Effector memory CD4-positive, alpha-beta T cell (primary cell): ENCODE measurements around the gene DHCR7.

Experiments
- DNase-seq, 3 donors: peaks; one replicate each; pipeline ENCODE4 v3.0.0-alpha.2; 2020
- H3K27ac ChIP-seq: 2 replicates; pipeline ENCODE4 v1.7.0; 2013; ENCODE audit warnings: mild to moderate bottlenecking, low read length, moderate library complexity; ENCODE audit not compliant: insufficient read depth, poor library complexity, severe bottlenecking
- H3K27me3 ChIP-seq: replicated peaks from 2 replicates; pipeline ENCODE4 v1.7.0; 2013; ENCODE audit warnings: mild to moderate bottlenecking, low read length; ENCODE audit not compliant: insufficient read depth, control insufficient read depth, poor library complexity, severe bottlenecking
- H3K36me3 ChIP-seq: 2 replicates; pipeline ENCODE4 v1.7.0; 2013; ENCODE audit warnings: mild to moderate bottlenecking, low read length, moderate library complexity; ENCODE audit not compliant: control insufficient read depth, insufficient read depth
- H3K4me1 ChIP-seq: 2 replicates; pipeline ENCODE4 v1.7.0; 2013; ENCODE audit warnings: low read length, mild to moderate bottlenecking; ENCODE audit not compliant: control insufficient read depth, insufficient read depth, poor library complexity, severe bottlenecking
- H3K4me3 ChIP-seq: 2 replicates; pipeline ENCODE4 v1.7.0; 2013; ENCODE audit warnings: low read length, low read depth, mild to moderate bottlenecking; ENCODE audit not compliant: insufficient read depth, poor library complexity, severe bottlenecking
- H3K9me3 ChIP-seq: 2 replicates; pipeline ENCODE4 v1.7.0; 2013; ENCODE audit warnings: mild to moderate bottlenecking, low read length, moderate library complexity; ENCODE audit not compliant: control insufficient read depth

DHCR7 gene

GRCh38 chr11:71477641-71478527 lies 29.7 kb upstream of the DHCR7 start:
- no peak overlapping the region for H3K27ac ChIP-seq
- no peaks in the 10 kb centered on the region for H3K9me3 ChIP-seq
- DNase-seq = no peak
- no peak overlapping the region for H3K4me3 ChIP-seq
- no peaks in the 10 kb centered on the region for H3K27me3 ChIP-seq
- peaks cover 91% of the 10 kb centered on the region for H3K36me3 ChIP-seq
- no peaks in the 10 kb centered on the region for H3K4me1 ChIP-seq

DNA sequence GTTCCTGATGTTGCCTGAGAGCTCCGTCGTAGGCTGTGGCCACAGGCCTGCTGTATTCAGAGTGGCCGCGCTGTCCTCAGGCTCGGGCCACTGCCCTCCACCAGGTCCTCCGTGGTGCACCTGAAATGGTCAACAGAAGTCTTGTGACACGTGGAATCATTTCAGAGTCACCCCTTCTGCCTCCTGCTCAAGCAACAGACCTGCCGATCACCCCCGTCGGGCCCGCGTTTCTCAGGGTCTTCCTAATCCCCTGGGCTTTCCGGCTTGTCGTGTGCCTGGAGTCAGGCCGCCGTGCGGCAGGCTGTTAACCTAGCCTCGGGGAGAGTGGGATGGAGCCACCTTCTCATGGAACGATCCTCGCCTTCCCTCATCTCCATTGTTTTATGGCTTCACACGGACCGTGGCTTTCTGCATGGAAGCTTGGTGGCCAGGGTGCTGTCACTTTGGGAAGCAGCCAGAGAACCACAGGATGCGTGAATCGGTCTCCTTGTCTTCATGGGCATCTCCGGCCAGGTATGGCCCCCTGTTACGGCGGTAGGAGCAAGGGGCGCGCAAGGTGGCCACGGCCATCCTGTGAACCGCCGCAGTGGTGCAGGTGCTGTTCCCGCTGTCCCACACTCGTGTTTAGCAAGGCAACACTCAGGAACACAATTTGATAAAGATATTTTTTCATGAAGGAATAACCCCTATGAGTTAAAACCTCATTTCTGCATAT lies 28.9 kb upstream of the DHCR7 start:
- Histone ChIP-seq H3K4me3 (no peak overlapping the region), H3K9me3 (no peaks in the 10 kb centered on the region), H3K4me1 (no peaks in the 10 kb centered on the region), H3K36me3 (peaks cover 91% of the 10 kb centered on the region), H3K27ac (no peak overlapping the region), H3K27me3 (no peaks in the 10 kb centered on the region)
- no peak for DNase-seq

DNA sequence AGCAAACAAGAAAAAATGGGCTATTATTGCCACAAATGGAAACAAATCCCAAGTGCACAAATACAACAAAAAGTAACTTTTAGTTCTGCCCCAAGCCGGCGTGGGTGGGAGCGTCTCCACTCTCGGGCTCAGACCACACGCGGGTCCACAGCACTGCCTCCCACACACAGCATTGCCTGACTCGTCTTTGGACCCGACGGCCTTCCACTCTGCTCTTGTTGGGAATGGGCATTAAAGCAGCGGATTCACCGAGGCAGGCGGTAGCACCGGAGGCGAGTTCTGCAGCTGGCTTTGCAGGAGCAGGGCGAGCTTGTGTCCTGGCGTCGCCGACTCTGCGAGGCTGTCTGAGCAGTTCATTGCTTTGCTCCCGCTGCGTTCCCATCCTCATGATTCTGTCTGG lies 27.8 kb upstream of the DHCR7 start:
- Histone ChIP-seq H3K27ac (no peak overlapping the region), H3K4me1 (no peaks in the 10 kb centered on the region), H3K4me3 (no peak overlapping the region), H3K27me3 (no peaks in the 10 kb centered on the region), H3K36me3 (peaks cover 89% of the 10 kb centered on the region), H3K9me3 (no peaks in the 10 kb centered on the region)
- DNase-seq = no peak

DNA sequence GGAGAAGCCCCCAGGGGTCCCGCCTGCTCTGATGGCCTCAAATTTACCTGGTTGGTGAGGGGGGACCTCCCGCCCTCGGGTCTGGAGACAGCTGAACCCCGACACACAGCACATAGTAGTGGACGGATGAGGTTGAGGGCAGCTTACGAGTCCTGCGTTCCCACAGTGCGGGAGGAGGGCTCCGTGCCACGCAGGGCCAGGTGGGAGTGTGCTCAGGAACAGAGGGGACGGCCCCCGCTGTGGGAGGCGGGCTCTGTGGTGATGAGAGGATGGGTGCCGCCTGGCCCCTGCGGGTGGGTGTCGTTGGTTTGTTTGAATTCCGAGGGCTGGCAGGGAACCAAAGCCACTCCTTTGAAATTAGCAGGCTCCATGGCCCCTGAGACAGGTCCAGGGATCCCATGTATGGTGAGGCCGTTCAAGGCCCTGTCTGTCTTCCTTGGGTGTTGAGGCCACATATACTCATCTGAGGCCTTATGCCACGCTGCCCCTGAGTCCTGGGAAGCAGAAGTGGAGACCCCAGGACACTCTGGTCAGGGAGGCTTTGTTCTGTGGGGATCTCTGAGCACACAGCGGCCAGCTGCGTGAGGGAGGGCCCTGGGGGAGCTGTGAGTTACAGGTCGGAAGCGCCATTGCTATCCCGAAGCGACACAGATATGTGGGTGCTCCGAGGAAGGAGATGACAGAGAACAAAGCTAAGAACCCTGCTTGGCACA lies 26.7 kb upstream of the DHCR7 start:
- Histone ChIP-seq H3K4me1 (no peaks in the 10 kb centered on the region), H3K27ac (no peak overlapping the region), H3K36me3 (peaks cover 82% of the 10 kb centered on the region), H3K4me3 (no peak overlapping the region), H3K9me3 (no peaks in the 10 kb centered on the region), H3K27me3 (no peaks in the 10 kb centered on the region)
- DNase-seq = no peak

- Histone ChIP-seq H3K4me1 (no peaks in the 10 kb centered on the region), H3K27ac (no peak overlapping the region), H3K36me3 (peaks cover 75% of the 10 kb centered on the region), H3K4me3 (no peak overlapping the region), H3K9me3 (no peaks in the 10 kb centered on the region), H3K27me3 (no peaks in the 10 kb centered on the region)
- DNase-seq = no peak
Observed at GRCh38 chr11:71474141-71474770, 26.1 kb upstream of the DHCR7 start.

DNA sequence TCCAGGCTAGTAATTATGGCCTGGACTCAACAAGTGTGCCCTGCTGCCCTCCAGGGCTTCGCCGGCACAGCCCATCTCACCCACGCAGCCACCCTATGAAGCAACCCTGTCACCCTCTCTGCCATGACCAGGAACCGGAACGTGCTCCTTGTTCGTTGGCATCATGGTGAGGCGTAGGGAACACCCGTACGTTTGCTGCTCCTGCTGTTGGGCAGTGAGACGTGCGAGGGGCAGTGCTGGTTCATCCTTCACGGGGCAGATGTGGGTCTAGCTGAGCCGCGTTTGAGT lies 25.5 kb upstream of the DHCR7 start:
- no peak for DNase-seq
- Histone ChIP-seq H3K27ac (no peak overlapping the region), H3K9me3 (no peaks in the 10 kb centered on the region), H3K27me3 (no peaks in the 10 kb centered on the region), H3K4me3 (no peak overlapping the region), H3K4me1 (no peaks in the 10 kb centered on the region), H3K36me3 (peaks cover 71% of the 10 kb centered on the region)

- Histone ChIP-seq H3K4me3 (no peak overlapping the region), H3K36me3 (peaks cover 65% of the 10 kb centered on the region), H3K27me3 (no peaks in the 10 kb centered on the region), H3K4me1 (no peaks in the 10 kb centered on the region), H3K9me3 (no peaks in the 10 kb centered on the region), H3K27ac (no peak overlapping the region)
- DNase-seq = no peak
Observed at GRCh38 chr11:71472941-71473792, 25.0 kb upstream of the DHCR7 start.

DNA sequence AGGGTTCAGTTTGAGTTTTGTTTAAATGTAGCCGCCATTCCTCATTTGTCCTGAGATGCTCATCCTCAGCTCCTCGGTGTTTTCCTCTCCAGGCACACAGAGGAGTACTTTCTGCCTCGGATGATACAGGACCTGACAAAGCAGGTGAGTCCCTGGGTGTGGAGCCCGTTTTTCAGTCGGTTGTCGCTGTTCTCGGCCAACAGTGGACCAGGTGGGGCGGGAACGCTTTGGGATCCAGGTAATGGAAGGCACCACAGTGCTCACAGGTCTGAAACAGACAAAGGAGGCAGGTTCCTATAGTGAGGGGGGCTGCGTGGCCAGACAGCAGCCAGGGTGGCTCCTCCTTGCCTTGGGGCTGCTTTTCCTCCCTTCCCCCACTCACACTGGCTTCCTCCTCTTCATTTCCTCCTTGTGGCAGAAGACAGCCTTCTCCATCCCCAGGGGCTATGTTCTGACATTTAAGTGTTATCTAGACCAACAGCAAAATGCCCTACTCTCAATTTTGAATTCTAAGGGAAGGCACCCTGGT lies 24.2 kb upstream of the DHCR7 start:
- Histone ChIP-seq H3K9me3 (no peaks in the 10 kb centered on the region), H3K27me3 (no peaks in the 10 kb centered on the region), H3K27ac (no peak overlapping the region), H3K36me3 (peaks cover 58% of the 10 kb centered on the region), H3K4me3 (no peak overlapping the region), H3K4me1 (no peaks in the 10 kb centered on the region)
- no peak for DNase-seq

DNA sequence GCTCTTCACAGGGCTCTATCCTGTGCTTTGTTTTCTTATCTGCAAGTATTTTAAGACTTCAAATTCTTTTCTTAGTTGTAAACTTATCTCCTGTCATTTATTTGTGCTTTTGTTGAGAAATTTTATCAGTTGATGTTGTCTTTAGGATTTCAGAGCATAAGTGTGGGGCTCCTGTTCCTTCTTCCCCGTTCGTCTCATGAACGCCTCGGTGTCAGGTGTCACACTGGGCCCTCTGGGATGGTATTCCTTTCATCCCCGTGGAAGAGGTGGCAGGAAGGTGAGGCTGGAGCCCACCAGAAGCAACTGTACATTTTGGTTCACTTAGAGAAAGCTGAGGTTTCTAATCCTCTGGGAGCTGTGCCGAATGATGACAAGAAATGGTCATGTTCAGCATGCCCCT lies 22.8 kb upstream of the DHCR7 start:
- H3K4me3 ChIP-seq = no peak overlapping the region
- no peak for DNase-seq
- H3K4me1 ChIP-seq = no peaks in the 10 kb centered on the region
- no peak overlapping the region for H3K27ac ChIP-seq
- no peaks in the 10 kb centered on the region for H3K9me3 ChIP-seq
- H3K36me3 ChIP-seq = peaks cover 51% of the 10 kb centered on the region
- H3K27me3 ChIP-seq = no peaks in the 10 kb centered on the region
